Medulla oblongata (tissue), 1 donor: Measurements from ENCODE around the gene SPARC.

Experiments used
- DNase-seq: peaks from one replicate; pipeline ENCODE4 v3.0.0-alpha.2; 2015; ENCODE audit errors: extremely low spot score

The SPARC gene

DNA sequence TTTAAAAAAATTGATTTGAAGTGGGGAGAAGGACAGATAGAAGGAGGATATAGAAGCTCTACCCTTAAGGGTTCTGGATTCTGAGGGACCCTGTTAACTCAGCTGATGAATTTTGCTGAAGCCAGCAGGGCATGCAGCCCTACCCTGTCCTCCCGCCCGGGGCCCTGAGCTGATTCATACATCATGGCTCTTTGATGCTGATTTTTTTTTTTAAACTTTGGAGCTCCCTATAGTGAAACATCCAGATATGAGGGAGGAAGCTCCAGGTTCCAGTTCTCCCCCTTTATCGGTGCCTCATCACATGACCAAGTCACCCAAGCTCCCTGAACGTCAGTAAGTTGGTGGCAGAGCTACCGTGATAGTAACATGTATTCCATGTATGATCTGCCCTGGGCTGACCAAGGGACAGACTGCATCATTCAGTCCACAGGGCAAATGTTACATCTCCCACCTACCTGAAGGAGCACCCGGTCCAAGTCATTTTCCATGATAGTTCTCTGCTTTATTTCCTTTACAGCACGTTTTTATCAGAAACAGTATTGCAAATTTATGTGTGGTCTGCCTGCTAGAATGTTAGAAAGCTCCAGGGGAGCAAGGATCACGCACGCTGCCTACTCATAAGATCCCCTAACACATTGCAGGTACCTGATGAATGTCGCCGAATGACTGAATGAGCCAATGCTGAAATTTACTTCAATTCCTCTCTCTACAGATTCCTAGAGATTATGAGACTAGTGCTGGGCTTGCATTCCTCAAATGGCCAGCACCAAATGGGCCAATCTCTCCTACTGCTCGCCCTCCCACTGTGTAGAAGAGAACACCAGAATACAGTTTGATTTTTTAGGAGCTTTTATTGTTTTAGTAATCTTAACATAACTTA, 25.9 kb downstream of the SPARC start:
- DNase-seq, result no peak

DNA sequence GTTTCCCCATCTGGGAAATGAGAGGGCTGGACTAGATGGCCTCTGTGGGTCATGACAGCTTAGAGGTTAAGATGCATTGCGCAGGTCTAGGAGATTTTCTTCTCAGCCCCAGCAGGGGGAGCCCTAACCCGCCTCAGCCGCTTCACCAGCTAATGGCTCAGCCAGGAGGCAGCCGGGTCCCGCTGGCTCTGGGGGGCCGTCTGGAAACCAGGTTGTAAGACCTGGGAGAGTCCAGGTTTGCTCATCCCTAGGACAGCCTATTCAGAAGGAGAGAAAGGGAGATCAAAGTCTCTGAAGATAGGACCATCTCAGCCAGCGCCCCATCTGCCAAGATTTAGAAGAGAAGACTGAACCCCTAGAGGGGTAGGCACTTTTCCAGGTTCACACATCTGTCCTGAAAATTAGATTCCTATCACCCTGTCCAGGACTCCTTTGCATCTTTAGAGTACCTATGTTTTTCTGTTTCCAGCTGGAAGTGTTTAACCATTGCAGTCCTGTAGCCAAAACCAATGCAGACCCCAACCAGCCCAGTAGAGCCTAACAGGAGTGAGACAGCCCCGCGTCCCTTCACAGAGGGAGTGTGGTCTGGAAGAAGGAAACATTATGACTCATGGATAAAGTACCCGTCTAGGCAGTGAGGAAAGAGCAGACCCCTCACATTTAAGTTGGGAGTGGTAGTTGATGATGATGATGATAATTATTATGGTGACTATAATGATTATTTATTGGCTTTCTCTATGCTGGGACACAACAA, 27.5 kb downstream of the SPARC start:
- peak; percentile 92 for DNase-seq

DNA sequence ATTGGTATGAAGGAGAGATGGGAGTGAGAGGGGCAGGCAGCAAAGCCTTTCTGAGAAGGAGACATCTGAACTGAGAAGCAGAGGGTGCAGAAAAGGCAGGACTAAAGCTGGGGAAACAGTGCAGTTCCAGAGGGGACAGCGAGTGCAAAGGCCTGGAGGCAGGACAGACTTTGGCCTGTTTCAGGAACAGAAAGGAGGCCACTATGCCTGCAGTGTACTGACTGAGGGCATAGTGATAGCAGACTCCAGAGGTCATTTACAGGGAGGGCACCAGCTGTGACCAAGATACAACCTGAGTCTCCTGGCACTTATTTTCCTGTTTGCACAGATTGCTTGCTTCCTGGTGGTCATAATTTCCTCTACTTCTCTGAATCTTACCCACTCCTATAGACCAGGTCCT, 29.6 kb downstream of the SPARC start:
- no peak for DNase-seq

- DNase-seq, result no peak
Measured at GRCh38 chr5:151656311-151656710, 30.4 kb downstream of the SPARC start.

DNA sequence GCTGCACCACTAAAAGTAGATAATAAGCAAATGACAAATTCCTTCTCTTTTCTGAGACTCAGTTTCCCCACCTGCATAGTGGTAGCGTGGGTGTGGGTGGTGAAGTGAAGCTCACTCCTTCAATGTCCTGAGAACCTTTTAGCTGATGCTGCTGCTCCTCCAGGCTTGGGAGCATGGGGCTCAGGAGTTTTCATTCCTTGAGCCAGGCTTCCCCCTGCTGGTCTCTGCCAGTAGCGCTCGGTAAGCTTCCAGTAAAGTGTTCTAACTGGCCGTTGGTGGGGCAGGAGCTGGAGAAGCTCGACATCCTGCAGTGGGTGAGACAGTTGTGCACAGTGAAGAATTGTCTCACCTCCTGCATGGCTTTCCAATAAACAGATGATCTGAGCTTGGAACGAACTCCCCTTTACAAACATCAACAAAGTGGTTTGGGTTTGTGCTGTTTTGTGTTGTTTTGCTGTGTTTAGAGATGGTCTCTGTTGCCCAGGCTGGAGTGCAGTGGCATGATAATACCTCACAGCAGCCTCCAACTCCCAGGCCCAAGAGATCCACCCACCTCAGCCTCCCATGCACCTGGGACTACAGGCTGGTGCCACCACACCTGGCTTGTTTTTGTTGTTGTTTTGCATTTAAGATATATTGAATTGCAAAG, 34.6 kb downstream of the SPARC start:
- peak; percentile 92 for DNase-seq

DNA sequence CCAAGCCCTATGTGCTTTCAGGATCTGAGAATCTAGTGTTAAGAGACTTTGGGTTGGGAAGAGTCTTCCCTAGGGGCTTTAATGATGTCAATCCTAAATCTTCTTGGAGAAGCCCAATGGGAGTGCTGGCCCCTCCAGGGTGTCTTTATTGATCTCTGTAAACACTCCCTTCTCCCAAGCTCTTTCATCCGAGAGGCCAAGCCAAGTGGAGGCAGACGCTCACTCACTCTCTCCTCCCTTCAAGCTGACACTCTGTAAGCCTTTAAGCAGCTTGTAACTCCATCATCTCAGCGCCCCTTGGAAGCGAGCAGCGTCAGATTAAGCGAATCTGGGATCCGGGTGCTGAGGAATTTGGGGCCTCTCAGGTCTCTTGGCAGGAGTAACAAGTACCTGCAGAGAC, 37.7 kb downstream of the SPARC start:
- no peak for DNase-seq

DNA sequence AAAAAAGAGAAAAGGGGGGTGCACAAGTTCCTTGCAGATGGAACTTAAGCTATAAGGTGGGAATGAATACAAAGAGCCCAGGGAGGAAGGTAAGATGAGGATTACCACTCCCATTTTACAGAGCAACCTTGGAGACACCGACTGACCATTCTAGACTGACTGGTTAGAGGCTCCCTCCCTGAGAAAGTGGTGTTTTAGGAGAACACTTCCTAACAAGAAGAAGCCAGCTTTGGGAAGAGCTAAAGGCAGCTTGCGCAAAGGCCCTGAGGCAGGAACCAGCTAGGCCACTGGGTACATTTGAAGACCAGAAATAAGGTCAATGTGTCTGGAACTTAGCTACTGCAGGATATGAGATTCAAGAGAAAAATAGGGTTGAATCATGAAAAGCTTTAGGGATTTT, 38.6 kb downstream of the SPARC start:
- DNase-seq, result no peak

DNA sequence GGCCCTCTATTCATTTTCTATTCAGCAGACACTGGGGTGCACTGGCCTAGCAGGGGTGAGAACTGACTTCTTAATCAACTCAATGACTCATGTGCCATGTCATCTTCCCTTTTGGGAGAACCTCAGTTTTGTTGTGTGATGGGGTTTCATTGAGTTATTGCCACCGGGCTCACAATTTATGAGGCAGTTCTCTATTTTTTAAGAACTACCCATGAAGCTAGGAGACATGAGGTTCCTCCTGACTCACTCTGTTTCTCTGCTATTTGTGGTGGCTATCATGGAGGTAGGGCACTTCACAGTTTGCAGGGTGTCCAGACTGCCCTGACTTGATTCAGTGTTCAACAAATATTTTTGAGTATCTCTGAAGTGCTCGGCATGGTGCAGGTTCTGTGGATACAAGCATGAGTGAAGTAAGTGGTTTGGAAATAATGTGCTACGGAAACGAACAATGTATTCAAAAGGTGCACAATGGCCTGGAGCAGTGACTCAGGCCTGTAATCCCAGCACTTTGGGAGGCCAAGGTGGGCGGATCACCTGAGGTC, 39.3 kb downstream of the SPARC start:
- DNase-seq, result no peak

- DNase-seq, result no peak
Measured at GRCh38 chr5:151646334-151646733, 40.4 kb downstream of the SPARC start.

DNA sequence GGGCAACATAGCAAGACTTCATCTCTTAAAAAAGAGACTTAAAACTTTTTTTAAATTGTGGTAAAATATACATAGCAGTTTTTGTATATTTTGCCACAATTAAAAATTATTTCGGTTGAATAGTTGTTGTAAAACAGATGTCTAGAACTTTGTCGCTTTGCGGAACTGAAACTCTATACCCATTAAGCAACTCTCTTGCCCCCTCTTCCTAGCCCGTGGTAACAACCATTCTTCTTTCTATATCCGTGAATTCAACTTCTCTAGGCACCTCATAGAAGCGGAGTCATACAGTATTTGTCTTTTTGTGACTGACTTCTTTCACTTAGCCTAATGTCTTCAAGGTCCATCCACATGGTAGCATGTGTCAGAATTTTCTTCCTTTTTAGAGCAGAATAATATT, 43.3 kb downstream of the SPARC start:
- no peak for DNase-seq

- DNase-seq, result no peak
Measured at GRCh38 chr5:151642472-151643140, 44.1 kb downstream of the SPARC start.

GRCh38 chr5:151638619-151639018, 48.1 kb downstream of the SPARC start:
- no peak for DNase-seq

- DNase-seq, result no peak
Measured at GRCh38 chr5:151637676-151638075, 49.0 kb downstream of the SPARC start.

DNA sequence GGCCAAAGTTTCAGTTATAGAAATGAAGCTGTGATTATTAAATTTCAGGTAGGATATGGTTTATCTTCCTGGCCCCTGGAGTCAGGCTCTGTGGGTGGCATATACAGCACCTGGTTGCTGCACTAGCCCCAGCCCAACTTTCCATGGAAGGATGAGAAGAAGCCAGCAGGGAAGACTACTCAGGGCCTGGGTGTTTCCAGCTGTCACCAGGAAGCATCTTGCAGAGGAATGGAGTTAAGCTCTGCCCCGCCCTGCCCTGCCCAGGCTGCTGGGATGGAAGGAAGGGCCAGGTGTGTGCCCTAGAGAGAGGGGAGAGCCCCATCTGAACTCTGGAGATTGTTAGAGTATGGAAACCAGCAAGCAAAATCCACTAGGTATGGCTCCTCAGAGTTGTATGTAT, 52.8 kb downstream of the SPARC start:
- no peak for DNase-seq

DNA sequence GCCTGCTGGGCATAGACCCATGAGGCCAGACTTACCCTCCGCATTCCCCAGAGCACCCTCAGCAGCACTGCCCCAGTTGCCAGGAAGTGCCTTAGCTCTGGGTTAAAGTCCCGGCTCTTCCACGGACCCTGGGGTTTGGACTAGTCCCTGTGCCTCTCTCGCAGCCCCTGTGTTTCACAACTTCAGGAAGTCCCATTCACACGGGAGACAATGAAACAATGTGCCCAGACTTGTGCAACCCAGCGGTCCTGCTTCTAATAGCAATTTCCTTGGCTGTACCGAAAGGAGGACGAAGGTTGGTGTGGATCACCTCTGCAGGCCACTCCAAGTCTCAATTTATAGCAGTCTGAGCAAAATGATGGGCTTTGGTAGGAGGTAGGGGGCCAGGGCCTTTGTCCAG, 53.8 kb downstream of the SPARC start:
- no peak for DNase-seq

GRCh38 chr5:151632524-151632923, 54.2 kb downstream of the SPARC start:
- no peak for DNase-seq

DNA sequence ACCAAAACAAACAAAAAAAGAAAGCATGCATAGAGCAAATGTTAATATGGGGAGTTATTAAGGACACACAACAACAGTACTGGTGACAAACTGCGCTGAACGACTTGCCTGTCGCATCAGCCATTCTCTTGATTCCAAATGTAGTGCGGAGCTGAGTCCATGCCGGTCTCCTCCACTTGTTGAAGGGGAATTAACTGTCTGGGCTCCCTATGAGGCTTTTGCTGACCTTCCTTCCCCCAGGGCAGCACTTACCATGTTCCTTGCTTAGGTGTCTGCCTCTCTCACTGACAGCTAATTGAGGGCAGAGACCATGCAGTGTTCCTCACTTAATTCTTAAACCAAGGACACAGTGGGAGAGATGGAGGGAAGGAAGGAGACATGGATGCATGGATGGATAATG, 54.8 kb downstream of the SPARC start:
- no peak for DNase-seq

DNA sequence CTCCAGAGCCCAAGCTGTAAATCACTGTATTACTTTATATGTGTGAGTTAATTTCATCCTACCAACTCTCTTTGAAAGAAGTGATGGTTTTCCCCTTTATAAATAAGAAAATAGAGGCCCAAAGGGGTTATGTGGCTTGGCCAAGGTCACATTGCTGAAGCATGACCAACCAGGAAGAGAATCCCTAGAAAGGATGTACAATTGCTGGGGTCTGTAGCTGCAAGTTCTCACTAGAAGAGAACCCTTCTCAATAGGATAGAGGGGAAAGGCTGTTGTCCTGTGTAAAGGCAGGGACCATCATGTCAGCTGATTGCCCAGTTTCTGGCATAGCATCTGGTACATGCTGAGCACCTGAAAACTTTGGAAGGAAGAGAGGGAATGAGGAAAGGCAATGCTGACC, 56.6 kb downstream of the SPARC start:
- no peak for DNase-seq

DNA sequence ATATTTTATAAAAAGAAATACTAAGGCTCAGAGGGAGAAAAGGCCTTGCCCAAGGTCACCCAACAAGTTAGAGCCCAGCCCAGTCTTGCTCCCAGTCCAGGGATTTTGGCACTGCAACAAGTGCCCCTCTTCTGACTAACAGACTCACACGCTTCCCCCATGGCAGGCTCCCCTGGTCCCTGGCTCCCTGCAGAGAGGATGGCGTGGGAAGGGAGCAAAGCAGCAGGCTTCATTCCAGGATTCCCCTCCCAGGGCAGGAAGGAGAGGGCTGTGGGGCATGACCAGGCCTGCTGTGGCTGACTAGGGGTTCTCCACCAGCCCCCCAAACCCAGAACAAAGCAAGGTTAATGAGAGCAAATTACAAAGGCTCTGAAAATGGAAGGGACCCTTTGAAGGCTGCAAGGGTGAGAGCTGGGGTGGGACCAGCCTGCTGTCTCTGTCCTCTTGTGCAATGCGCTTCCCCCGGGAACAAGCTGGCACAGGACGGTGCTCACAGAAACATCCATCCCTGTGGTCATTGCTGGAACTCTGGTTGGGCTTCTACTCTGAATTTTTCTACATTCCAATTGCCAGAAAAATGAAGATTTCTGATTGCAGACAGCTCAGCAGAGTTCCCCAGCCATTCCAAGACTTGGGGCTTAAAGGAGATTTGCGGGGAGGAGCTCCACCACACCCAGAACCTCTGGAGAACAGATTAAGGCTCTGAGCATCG, 58.4 kb downstream of the SPARC start:
- no peak for DNase-seq

DNA sequence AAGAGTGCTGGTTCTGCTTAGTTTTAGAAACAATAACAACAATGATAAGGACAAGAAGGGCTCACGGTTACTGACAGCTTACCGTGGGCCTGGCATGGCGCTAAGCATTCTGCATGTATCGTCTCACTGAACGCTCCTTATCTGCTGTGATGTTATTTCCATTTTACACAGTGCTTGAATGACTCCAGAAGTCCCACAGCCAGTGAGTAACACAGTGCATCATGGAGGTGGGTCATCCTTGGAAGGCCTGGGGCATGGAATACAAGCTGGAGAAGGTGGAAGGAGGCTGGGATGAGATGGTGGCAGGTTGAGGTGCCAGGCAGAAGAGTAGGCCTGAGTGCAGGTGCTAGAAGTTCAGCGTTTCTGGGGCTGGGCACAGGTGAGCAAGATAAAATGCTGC, 59.1 kb downstream of the SPARC start:
- DNase-seq, result no peak

DNA sequence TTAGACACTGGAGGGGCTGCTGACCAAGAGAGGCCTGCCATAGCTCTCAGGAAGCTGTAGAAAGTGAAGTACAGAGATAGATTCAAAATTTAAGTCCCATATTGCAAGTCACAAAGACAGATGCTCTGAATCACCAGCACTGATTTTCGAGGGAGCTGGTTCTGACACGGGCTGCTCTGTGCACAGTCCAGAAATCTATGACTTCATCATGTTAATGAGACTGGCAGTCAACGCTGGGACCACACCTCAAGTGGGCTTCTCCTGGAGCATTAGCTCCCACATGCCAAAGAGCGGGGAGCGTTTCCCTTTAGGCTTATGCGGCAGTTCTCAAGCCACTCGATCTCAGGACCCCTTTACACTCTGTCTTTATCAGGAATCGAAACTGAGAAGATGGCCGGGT, 61.4 kb downstream of the SPARC start:
- no peak for DNase-seq
